HG03378 (cell line): ENCODE data around the gene MVP.
"Not testable (repeated sequence)": the region's sequence is repeated elsewhere in the genome, so short reads cannot be mapped to it uniquely, and the experiment has no call there.

Experiments used
- ATAC-seq: cut with Tn5 transposase; IDR thresholded peaks from one replicate; pipeline ENCODE4 v1.9.1; 2021; ENCODE audit warnings: mild to moderate bottlenecking, moderate library complexity; ENCODE audit not compliant: unreplicated experiment

Gene MVP

DNA sequence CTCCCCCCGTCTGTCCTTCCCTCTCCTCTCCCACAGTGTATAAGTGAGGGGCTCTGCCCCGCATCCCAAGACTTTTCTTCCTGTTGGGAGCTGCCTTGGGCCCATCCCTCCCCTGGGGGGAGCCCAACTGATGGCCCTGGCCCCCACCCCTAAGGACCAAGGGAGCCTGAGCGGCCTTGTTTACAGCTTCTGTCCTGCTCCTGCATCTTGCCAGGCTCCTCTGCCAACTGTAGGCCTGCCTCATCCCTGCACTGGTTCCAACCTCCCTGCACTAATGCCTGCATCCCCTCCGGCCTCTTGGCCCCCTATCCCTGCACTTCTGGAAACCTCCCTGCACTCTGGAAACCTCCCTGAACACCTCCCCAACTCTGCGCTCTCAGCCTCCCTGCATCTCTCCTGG lies 5.7 kb upstream of the MVP start:
- no peak for ATAC-seq

DNA sequence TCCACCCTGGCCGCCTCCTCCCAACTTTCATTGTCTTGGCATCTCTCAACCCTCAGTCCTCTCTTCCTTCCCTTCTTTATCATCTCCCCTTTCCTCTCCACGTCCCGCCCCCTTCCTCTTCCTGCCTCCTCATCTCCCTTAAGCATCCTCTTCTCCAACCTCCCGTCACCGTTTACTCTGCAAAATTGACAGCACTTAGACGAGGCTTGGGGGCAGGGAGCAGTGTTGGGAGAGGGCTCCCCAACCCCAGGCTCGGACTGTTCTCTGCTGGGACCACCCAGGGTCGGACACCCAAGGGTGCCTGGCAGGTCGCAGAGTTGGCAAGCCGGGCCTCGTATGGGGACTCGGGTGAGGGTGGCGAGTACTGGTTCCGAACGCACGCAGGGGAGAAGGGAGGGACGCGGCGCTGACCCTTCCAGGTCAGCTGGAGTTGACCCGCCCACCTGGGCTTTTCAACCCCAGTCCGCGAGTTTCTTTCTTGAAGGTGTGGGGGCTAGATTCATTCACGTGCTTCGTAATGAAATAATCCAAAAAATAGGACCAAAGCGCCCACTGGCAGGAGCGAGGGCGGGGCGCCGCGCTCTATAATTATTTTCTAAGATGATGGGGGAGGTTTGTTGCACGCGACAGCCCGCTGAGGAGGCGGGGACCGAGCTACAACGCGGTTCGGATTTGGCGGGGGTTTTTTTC lies 5.1 kb upstream of the MVP start:
- ATAC-seq = no peak

DNA sequence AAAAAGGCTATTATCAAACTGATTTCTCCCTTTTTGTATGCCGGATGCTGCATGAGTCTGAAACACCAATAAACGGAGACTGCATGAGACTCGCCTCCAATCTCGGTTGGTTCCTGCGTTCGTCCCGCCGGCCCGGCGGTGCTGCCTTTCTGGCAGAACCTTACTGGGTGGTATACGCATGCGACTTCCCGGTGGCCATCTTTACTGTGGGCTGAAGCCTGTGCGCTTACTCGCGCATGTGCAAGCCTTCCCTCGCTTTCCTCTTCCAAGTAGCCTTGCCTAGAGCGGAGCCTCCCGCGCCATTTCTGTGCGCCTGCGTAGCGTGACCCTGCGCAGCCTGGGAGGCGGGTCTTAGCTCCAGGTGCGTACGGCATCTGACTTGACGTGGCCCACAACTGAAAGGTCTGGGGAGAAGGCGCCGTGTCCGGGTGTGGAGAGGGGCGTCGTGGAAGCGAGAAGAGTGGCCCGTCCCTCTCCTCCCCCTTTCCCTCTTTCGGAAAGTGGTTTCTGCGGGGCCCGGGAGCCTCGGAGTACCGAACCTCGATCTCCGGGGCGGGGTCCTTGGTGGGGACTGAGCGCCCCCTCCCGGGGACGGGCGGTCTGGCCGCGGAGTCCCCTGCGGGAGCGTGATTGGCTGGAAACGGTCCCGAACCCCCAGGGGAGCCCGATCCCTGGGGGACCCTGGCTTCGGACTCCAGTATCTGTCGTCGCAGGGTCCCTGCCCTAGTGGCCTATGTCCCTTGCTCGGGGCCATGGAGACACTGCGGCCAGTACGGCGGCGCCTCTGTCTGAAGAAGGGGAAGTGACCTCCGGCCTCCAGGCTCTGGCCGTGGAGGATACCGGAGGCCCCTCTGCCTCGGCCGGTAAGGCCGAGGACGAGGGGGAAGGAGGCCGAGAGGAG lies 4.2 kb upstream of the MVP start, which contains the start of gene PAGR1:
TSS of gene PAGR1 (plus strand) at position 360 of the 901 bp plus-strand sequence. CDS start at position 734, 374 bp downstream.
- ATAC-seq = peak; percentile 71

DNA sequence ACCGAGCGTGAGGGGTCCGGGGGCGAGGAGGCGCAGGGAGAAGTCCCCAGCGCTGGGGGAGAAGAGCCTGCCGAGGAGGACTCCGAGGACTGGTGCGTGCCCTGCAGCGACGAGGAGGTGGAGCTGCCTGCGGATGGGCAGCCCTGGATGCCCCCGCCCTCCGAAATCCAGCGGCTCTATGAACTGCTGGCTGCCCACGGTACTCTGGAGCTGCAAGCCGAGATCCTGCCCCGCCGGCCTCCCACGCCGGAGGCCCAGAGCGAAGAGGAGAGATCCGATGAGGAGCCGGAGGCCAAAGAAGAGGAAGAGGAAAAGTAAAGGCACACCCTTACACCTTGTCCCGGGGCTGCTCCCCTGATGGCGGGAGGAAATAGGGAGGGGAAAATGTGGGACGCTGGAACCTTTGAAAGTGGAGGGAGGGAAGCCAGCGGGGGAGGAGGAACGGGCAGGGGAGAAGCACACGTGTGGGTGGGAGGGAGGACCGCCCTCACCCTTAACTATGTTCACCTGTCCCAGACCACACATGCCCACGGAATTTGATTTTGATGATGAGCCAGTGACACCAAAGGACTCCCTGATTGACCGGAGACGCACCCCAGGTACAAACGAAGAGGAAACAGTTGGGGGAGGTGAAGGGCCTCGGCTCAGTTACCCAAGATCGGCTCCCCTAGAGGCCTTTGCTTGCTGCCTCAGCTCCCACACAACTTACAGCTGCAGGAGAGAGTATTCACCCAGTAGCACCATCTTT lies 3.4 kb upstream of the MVP start:
- ATAC-seq = no peak

DNA sequence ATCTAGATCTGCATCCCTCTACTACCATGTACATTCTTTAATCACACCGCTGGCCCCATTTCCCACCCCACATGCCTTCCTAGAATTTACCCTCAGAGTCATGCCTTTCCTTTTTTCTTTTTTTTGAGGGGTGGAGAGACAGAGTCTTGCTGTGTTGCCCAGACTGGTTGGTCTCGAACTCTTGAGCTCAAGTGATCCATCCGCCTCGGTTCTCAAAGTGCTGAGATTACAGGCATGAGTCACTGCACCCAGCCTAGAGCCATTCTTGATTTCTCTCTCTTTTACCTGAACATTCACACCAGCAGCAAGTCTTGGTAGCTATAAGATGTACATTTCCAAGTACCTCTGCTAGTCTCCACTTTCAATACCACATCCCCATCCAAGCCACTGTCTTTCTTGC lies 2.2 kb upstream of the MVP start:
- no peak for ATAC-seq

DNA sequence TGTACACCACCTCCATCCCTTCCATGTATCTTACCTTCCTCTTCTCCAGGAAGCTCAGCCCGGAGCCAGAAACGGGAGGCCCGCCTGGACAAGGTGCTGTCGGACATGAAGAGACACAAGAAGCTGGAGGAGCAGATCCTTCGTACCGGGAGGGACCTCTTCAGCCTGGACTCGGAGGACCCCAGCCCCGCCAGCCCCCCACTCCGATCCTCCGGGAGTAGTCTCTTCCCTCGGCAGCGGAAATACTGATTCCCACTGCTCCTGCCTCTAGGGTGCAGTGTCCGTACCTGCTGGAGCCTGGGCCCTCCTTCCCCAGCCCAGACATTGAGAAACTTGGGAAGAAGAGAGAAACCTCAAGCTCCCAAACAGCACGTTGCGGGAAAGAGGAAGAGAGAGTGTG lies 756 bp upstream of the MVP start:
- no peak for ATAC-seq

DNA sequence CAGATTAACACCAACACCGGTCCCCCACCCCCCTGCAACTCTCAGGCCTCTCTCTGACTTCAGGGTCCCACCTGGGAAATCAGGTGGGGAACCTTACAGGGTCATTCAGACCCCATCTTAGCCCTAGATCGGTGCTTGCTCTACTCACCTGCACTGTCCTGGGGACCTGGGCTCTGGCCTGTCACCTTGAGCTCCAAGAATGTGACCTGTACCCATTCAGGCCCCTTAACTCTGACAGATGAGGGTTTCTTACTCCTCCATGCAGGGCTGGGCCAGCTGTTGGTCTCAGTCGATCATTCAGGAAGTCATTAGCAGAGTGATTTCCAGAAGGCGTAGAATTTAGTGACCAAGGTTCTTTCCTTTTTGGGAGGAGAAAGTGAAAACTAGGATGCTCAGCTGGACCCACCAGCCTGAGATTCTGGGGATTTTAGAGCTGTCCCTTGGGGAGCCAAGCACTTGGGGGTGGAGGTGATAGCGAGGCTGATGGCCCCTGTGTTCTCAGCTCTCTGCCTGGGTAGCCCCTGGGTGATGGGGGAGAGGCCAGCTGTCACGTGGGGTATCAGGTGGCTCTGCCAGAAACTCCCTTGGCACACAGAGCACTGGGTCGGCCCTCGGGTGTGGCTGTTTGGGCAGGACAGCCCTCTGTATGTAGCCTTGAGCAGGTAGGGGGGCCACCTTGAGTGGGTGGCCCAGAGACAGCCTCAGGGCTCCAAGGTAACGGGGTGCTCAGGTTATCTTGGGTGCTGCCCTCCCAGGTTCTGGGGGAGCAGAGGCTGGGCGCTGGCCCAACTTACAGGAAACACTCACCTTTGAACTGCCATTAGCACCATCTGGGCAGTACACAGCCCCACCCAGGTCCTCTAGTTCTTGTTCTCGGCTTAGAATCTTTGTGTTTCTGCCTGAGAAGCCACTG lies 724 bp downstream of the MVP start:
- ATAC-seq = peak; percentile 34

DNA sequence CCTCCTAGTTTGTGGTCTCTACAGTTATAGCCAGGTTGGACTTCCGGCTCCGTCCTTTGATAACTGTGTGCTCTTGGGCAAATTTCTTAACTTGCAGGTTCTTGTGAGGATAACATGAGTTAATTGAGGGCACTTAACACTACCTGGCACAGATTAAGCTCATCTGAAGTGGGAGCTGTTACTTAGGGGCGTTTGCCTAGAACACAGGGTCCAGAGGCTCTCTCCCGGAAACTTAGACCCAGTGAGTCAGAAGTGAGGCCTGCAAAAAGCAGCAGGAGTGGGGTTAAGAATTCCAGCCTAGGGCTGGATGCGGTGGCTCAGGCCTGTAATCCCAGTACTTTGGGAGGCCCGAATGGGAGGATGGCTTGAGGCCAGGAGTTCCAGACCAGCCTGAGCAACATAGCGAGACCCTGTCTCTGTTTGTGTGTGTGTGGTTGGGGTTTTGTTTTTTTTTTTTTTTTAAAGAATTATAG lies 1.4 kb downstream of the MVP start:
- no peak for ATAC-seq

DNA sequence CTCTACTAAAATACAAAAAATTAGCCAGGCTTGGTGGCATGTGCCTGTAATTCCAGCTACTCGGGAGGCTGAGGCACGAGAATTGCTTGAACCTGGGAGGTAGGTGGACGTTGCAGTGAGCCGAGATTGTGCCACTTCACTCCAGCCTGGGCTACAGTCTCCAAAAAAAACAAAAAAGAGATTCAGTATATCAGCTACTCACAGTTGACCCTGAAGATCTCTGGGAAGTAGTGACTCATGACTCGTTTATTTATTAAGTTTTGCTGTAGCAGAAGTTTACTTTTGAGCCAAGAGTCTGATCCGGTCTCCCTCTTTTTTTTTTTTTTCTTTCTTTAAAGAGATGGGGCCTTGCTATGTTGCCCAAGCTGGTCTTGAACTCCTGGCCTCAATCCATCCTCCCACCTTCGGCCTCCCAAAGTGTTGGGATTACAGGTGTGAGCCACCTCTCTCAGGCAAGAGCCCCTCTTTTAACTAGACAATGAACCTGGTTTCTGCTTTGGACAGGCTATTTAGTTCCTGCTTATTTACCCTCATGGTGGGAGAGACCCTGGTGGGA lies 4.4 kb downstream of the MVP start:
- no peak for ATAC-seq

DNA sequence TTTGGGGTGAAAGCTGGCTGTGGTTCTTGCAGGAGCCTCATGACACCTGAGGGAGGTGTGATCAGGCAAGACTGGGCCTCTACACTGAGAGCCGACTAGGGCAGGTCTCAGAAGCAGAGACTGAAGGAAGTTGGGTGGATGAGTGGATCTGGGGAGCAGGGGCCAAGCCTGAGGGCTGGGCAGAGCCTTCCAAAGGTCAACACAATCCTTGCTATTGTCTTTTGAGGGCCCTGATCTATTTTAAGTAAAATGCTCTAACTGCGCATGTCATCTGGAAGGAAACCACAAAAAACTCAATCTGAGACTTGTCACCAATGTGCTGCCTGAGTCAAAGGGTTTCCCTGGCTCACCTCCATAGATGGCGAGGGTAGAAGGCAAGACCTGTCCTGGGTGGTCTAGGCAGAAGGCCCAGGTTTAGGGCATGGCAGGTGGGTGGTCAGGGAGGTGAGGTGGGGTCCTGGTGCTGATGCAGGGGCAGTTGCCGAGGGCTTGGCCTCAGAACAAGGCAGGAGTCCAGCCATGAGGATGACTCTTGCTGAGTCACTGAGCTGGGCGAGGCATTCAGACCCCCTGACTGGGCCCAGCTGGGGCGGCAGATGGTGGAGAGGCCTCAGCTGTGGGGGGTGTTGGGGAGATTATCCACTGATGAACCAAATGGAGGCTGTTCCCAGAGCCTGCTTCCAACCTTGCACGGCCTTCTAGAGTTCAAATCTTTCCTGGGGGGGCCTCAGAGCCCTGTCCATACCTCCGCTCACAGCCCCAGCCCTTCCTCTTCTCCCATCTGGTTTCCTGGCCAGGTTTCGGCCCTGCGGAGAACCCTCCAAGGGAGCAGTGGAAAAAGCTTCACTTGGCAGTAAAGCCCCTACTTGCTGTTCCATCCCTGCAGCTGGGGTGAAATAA lies 5.1 kb downstream of the MVP start:
- ATAC-seq = no peak

DNA sequence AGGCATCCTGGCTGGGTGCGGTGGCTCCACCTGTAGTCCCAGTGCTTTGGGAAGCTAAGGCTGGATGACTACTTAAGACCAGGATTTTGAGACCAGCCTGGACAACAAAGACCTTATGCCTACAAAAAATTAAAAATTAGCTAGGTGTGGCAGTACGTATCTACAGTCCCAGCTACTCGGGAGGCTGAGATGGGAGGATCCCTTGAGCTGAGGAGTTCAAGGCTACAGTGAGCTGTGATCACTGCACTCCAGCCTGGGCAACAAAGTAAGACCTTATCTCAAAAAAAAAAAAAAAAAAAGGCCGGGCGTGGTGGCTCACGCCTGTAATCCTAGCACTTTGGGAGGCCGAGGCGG lies 6.1 kb downstream of the MVP start:
- no peak for ATAC-seq

DNA sequence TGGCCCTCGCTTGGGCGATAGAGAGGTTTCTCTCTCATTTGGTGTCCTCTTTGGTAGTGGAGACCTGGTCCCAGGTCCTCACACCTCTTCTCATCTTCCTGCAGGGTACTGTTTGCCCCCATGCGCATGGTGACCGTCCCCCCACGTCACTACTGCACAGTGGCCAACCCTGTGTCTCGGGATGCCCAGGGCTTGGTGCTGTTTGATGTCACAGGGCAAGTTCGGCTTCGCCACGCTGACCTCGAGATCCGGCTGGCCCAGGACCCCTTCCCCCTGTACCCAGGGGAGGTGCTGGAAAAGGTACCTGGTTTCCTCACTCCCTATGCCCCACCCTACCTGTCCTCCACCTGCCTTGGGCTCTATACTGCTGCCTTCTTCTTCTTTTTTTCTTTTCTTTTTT lies 10.5 kb downstream of the MVP start:
- ATAC-seq = no peak

DNA sequence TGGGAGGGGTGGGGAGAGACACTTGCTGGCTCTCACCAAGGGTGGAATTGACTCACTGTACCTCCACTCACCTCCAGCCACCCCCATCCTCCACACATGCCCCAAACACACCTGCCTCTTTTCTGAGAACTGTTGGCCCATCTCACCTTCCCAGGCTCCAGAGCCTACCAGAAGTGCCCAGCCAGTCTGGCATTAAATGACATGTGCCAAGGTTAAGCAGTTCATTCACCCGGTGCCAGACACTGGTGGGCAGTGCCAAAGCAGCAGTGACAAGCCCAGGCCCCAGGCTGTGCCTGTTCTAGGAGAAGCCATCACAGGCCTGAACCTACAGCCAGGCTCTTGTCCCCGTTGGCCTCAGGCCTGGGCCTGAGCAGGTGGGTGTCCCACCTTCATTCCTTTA lies 11.2 kb downstream of the MVP start:
- no peak for ATAC-seq

DNA sequence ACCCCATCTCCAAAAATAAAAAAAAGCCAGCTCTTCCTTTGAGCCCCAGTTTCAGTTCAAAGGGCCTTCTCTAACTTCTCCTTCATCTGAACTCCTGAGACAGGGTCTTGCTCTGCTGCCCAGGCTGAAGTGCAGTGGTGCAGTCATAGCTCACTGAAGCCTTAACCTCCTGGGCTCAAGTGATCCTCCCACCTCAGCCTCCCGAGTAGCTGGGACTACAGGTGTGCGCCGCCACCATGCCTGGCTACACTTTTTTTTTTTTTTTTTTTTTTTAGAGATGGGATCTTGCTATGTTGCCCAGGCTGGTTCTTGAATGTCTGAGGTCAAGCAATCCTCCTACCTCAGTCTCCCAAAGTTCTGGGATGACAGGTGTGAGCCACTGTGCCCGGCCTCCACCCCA lies 13.0 kb downstream of the MVP start:
- ATAC-seq = not testable (repeated sequence)

DNA sequence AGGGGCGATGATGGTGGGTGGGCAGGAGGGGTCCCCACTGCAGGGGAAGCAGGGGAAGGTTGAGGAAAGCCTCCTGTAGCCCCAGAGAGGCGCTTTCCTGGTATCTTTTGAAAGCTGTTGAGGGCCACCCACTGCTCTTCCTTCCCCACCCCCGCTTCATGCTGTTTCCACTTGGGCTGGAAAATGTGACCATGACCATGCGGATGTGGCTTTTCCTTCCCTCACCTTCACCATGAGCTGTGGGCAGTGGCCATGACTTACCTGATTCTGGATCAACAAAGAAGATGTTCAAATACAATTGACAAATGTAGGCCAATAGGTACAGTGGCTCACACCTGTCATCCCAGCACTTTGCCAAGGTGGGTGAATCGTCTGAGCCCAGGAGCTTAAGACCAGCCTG lies 13.8 kb downstream of the MVP start:
- no peak for ATAC-seq

DNA sequence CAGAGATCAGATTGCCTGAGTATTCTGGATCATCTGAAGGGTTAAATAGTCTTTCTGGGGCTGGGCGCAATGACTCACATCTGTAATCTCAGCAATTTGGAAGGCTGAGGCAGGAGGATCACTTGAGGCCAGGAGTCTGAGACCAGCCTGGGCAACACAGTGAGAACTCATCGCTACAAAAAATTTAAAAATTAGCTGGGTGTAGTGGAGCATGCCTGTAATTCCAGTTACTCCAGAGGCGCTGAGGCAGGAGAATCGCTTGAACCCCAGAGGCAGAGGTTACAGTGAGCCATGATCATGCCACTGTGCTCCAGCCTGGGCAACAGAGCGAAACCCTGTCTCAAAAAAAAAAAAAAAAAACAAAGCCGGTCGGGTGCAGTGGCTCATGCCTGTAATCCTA lies 15.7 kb downstream of the MVP start:
- ATAC-seq = no peak

DNA sequence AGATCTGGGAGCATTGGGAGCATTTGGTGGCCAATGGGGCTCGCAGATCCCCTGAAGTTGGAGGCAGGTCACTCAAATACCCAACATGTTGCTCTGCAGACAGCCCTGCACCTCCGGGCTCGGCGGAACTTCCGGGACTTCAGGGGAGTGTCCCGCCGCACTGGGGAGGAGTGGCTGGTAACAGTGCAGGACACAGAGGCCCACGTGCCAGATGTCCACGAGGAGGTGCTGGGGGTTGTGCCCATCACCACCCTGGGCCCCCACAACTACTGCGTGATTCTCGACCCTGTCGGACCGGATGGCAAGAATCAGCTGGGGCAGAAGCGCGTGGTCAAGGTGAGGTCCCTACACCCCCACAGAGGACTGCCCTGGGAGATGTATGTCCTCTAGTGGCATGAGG lies 16.4 kb downstream of the MVP start:
- ATAC-seq = no peak

DNA sequence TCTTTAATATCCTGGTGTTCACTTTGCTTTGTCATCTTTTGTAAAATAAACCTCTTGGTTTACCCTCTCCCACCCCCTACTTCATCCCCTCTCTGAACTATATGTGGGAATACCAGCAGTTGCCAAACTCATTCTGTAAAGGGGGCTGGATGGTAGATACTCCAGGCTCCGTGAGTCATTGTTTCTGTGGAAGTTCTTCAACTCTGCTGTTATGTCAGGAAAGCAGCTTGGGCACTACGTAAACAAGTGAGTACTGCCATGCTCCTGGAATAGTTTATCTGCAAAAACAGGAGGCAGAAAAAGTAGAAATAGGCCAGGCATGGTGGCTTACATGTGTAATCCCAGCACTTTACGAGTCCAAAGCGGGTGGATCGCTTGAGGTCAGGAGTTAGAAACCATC lies 17.6 kb downstream of the MVP start:
- ATAC-seq = no peak

DNA sequence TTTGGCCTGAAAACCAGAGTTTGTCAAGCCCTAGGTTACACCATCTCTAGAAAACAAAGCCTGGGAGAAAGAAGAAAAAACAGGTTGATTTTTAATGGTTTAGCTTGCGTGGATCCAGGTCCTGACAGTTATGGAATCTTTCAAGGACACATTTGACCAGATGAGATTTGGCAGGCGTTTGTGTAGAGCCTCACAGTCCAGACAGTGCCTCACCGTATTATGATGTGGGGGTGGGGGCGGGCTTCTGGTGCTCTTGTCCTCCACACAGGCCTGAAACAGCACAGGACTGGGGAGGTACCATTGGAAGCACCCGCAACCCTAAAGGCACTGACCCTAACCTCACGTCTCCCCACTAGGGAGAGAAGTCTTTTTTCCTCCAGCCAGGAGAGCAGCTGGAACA lies 19.6 kb downstream of the MVP start:
- no peak for ATAC-seq
